Activated naive CD8-positive, alpha-beta T cell treated with anti-CD3 and anti-CD28 coated beads for 36 hours (primary cell): ENCODE results near the gene MLLT1. TPM values are rescaled to one million over a fixed set of nuclear protein-coding genes. Genes with fewer than 3 reads are reported as not detected.

Source experiments
- DNase-seq: peaks from one replicate; pipeline ENCODE4 v3.0.0; 2021
- H3K27ac Mint-ChIP-seq: one replicate; pipeline ENCODE4 v1.8.0; 2022; ENCODE audit warnings: mild to moderate bottlenecking, moderate library complexity, mixed read lengths
- H3K27me3 Mint-ChIP-seq: one replicate; pipeline ENCODE4 v1.8.0; 2022; ENCODE audit warnings: mild to moderate bottlenecking, mixed read lengths
- H3K36me3 Mint-ChIP-seq: one replicate; pipeline ENCODE4 v1.8.0; 2021; ENCODE audit warnings: mild to moderate bottlenecking, mixed read lengths
- H3K4me1 Mint-ChIP-seq: one replicate; pipeline ENCODE4 v1.8.0; 2021; ENCODE audit warnings: mixed read lengths
- H3K4me3 Mint-ChIP-seq: one replicate; pipeline ENCODE4 v1.8.0; 2022; ENCODE audit warnings: mild to moderate bottlenecking, moderate library complexity, mixed read lengths
- H3K9me3 Mint-ChIP-seq: one replicate; pipeline ENCODE4 v1.8.0; 2022; ENCODE audit warnings: mixed read lengths
- total RNA-seq, 2 experiments: library from RNA; stranded (reverse); gene quantifications; one replicate each; pipeline ENCODE4 v1.2.3, GENCODE V29; 2021

MLLT1 gene
- total RNA-seq, 2 experiments from 2014 or later = 55.2 to 56.8 TPM

- Mint-ChIP-seq H3K36me3 (peaks cover 40% of the 10 kb centered on the region), H3K9me3 (no peaks in the 10 kb centered on the region), H3K27ac (no peak overlapping the region), H3K4me1 (peaks cover 38% of the 10 kb centered on the region), H3K27me3 (no peaks in the 10 kb centered on the region), H3K4me3 (no peak overlapping the region)
- DNase-seq = no peak
Observed at GRCh38 chr19:6250909-6251308, 28.9 kb downstream of the MLLT1 start.

DNA sequence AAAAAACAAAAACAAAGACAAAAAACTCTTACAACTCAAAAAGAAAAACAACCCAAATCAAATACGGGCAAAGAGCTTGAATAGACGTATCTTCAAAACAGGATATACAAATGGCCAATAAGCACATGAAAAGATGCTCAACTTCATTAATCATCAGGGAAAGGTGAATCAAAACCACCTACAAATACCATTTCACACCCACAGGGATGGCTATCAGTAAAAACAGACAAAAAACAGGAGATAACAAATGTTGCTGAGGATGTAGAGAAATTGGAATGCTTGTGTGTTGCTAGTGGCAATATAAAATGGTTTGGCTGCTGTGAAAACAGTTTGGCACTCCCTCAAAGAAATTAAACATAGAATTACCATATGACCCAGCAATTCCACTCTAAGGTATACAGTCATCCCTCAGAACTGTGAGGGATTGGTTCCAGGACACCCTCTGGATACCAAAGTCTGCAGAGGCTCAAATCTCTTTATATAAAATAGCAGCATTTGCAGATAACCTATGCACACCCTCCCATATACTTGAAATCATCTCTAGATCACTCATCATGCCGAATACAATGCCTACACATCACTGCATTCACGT, 29.7 kb downstream of the MLLT1 start:
- Mint-ChIP-seq H3K36me3 (peaks cover 43% of the 10 kb centered on the region), H3K27ac (peak overlapping the region; percentile 11), H3K9me3 (peaks cover 1% of the 10 kb centered on the region), H3K27me3 (no peaks in the 10 kb centered on the region), H3K4me1 (peaks cover 38% of the 10 kb centered on the region), H3K4me3 (no peak overlapping the region)
- DNase-seq = no peak

GRCh38 chr19:6249296-6249695, 30.5 kb downstream of the MLLT1 start:
- Mint-ChIP-seq H3K27ac (no peak overlapping the region), H3K4me3 (no peak overlapping the region), H3K36me3 (peaks cover 41% of the 10 kb centered on the region), H3K27me3 (no peaks in the 10 kb centered on the region), H3K9me3 (peaks cover 1% of the 10 kb centered on the region), H3K4me1 (peaks cover 39% of the 10 kb centered on the region)
- DNase-seq = no peak

DNA sequence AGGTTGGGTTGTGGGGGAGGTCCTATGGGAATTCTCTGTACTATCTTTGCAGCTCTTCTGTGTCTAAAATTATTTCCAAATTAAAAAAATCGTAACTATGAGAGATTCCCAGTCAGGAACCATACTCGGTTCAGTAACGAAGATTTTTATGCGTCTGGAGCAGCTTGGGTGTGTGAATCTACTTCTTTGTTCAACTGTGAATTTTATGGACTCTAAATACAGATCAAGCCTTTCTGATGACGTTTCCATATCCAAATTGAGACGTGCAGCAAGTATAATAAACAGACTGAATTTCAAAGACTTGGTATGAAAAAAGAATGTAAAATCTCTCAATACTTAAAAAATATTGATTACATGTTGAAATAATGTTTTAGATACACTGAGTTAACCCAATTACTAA, 30.9 kb downstream of the MLLT1 start:
- peaks cover 41% of the 10 kb centered on the region for H3K4me1 Mint-ChIP-seq
- peaks cover 1% of the 10 kb centered on the region for H3K9me3 Mint-ChIP-seq
- no peak overlapping the region for H3K4me3 Mint-ChIP-seq
- DNase-seq = no peak
- H3K27me3 Mint-ChIP-seq = no peaks in the 10 kb centered on the region
- H3K36me3 Mint-ChIP-seq = peaks cover 44% of the 10 kb centered on the region
- no peak overlapping the region for H3K27ac Mint-ChIP-seq

- H3K9me3 Mint-ChIP-seq = peaks cover 1% of the 10 kb centered on the region
- H3K4me1 Mint-ChIP-seq = peaks cover 43% of the 10 kb centered on the region
- no peak for DNase-seq
- no peaks in the 10 kb centered on the region for H3K27me3 Mint-ChIP-seq
- H3K36me3 Mint-ChIP-seq = peaks cover 48% of the 10 kb centered on the region
- H3K4me3 Mint-ChIP-seq = no peak overlapping the region
- no peak overlapping the region for H3K27ac Mint-ChIP-seq
Observed at GRCh38 chr19:6248341-6248740, 31.4 kb downstream of the MLLT1 start.

- Mint-ChIP-seq H3K27me3 (no peaks in the 10 kb centered on the region), H3K27ac (no peak overlapping the region), H3K4me1 (peaks cover 46% of the 10 kb centered on the region), H3K9me3 (peaks cover 1% of the 10 kb centered on the region), H3K4me3 (no peak overlapping the region), H3K36me3 (peaks cover 48% of the 10 kb centered on the region)
- no peak for DNase-seq
Observed at GRCh38 chr19:6247007-6247288, 32.8 kb downstream of the MLLT1 start.

DNA sequence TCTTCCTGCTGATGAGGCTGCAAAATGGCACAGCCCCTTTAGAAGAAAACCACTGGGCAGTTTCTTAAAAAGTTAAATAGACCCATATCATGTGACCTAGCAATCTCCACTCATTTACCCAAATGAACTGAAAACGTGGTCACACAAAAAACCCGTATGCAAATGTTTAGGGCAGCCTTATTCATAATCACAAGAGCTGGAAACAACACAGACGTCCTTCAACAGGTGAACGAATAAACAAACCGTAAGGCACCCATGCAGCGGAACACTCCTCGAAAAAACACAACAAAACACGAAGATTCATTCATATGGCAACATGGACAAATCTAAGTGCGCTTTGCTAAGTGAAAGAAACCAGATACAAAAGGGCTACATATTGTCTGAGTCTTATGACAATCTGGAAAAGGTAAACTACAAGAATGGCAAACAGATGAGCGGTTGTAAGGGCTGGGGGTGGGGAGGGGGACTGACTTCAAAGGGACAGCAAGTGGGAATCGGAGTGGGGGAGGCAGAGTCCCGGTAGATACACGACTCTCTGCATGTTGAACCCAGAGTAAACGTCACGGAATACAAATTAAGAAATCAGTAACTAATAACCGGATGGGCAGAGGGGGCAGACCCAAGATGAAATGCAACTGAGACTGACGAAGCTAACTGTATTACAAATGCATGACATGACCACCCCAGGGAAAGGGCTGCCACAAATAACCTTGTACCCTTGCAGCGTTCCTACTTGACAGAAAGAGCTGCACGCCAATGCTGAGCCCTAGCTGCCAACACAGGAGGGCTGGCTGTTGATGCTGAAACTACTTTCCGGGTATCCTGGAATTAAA, 33.4 kb downstream of the MLLT1 start:
- no peak overlapping the region for H3K4me3 Mint-ChIP-seq
- H3K4me1 Mint-ChIP-seq = peaks cover 46% of the 10 kb centered on the region
- peaks cover 48% of the 10 kb centered on the region for H3K36me3 Mint-ChIP-seq
- no peak overlapping the region for H3K27ac Mint-ChIP-seq
- H3K9me3 Mint-ChIP-seq = peaks cover 1% of the 10 kb centered on the region
- H3K27me3 Mint-ChIP-seq = no peaks in the 10 kb centered on the region
- no peak for DNase-seq

- DNase-seq = no peak
- Mint-ChIP-seq H3K27me3 (no peaks in the 10 kb centered on the region), H3K36me3 (peaks cover 32% of the 10 kb centered on the region), H3K4me1 (peaks cover 44% of the 10 kb centered on the region), H3K4me3 (no peak overlapping the region), H3K9me3 (peaks cover 1% of the 10 kb centered on the region), H3K27ac (no peak overlapping the region)
Observed at GRCh38 chr19:6242677-6243076, 37.1 kb downstream of the MLLT1 start.

DNA sequence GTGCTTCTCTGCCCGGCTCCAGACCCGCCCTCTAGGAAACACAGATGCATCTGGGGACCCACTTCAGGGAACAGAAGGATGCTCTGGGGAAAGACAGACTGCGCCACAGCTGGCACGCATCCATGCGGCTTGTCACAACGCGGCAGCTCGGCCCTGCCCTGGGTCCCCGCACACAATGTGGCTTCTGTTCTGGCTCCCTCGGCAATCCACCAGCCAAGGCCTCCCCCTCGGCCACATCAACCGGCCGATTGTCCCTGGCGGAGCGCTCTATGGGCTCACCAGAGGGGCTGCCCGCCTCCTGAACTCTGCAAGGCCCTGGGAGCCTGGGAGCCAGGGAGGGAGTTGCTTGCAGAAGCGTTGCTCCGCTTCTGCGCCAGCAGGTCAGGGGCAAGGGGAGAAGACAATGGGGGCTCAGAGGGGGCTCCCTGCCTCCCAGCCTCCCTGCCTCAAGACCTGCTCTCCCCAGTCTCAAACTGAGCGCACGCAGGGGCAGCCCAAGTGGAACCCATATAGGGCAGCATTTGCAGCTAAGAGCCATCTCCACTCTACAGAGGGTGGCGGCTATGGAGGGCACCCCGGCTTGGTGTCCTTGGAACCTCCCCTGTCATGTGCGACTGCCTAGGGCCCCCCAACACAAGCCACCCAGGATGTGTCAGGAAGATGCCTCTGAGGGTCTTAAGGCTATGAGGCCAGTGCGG, 37.9 kb downstream of the MLLT1 start:
- Mint-ChIP-seq H3K27ac (no peak overlapping the region), H3K4me1 (peaks cover 40% of the 10 kb centered on the region), H3K36me3 (peaks cover 24% of the 10 kb centered on the region), H3K27me3 (no peaks in the 10 kb centered on the region), H3K4me3 (no peak overlapping the region), H3K9me3 (peaks cover 1% of the 10 kb centered on the region)
- no peak for DNase-seq

DNA sequence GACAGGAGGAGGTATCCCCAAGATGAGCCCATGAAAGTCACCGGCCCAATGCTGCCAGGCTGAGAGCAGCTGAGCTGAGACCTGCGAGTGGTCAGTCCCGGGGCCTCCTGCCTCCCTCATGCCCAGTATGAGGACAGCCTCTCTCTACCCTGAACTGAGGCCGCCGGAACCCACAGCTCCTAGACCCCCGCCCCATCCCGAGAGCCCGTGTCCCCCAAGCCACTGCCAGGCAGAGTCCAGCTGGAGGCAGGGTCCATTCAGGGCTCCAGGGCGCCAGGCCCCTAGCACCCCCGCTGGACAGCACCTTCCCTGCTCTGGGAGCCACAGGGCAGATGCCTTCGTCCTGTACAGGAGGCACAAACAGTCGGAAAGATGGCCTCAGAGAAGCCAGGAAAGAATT, 38.7 kb downstream of the MLLT1 start:
- H3K36me3 Mint-ChIP-seq = peaks cover 17% of the 10 kb centered on the region
- H3K4me1 Mint-ChIP-seq = peaks cover 37% of the 10 kb centered on the region

DNA sequence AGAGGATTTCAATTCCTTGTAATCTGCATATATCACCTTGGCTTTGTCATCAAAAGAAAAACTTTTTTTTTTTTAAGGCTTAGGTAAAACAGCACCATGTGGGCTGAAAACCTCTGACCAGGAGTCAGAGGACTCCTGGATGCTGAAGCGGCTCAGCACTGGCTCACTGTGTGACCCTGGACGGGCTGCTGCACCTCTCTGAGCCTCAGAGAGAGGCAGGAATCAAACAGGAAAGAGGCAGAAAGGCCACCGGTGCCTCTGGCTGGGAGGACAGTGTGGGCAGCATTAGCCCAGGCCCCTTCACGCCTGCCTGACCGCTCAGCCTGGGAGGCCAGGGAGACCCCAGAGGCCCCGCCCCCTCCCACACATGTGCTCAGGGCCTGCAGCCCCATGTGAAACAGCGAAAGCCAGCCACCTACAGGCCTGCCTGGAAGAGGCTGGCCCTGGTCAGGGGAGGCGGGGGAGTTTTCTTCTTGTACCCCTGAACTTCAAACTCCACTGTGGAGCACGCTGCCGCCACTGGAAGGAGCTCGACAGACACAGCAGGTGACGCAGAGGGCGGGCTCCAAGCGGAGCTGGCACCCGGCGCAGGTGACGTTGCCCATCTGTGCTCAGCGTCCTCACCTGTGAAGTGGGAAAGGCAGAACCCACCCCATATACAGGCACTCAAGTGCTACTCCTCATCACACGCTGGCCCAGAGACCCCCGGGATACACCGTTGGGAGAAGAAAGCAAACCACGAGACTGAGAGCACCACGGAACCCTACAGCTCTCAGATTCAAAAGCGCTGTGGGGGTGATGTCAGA, 39.7 kb downstream of the MLLT1 start:
- peaks cover 41% of the 10 kb centered on the region for H3K4me1 Mint-ChIP-seq
- no peaks in the 10 kb centered on the region for H3K9me3 Mint-ChIP-seq
- H3K27me3 Mint-ChIP-seq = no peaks in the 10 kb centered on the region
- DNase-seq = no peak
- H3K36me3 Mint-ChIP-seq = peaks cover 12% of the 10 kb centered on the region
- no peak overlapping the region for H3K27ac Mint-ChIP-seq
- no peak overlapping the region for H3K4me3 Mint-ChIP-seq

More for the DNA sequence above, 38.7 kb downstream of the MLLT1 start:
- no peak overlapping the region for H3K4me3 Mint-ChIP-seq
- H3K27me3 Mint-ChIP-seq = no peaks in the 10 kb centered on the region
- no peak overlapping the region for H3K27ac Mint-ChIP-seq
- no peak for DNase-seq
- peaks cover 1% of the 10 kb centered on the region for H3K9me3 Mint-ChIP-seq

DNA sequence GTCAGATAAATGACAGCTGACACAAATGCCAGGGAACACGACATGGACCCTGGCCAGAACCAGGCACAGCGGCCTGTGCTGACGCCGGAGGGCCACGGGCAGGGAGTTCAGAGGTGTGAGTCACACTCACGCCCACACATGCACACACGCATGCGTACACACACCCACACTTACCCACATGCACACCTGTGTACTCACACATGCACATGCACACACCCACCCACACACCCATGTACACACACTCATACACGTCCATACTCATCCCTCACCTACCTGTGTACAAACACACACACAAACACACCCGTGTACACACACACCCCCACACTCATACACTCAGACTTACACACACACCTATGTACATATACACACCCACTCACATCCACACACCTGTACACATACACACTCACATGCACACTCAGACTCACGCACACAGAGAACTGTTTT, 40.4 kb downstream of the MLLT1 start:
- H3K4me3 Mint-ChIP-seq = no peak overlapping the region
- no peak for DNase-seq
- no peaks in the 10 kb centered on the region for H3K27me3 Mint-ChIP-seq
- peaks cover 9% of the 10 kb centered on the region for H3K36me3 Mint-ChIP-seq
- H3K9me3 Mint-ChIP-seq = no peaks in the 10 kb centered on the region
- H3K4me1 Mint-ChIP-seq = peaks cover 43% of the 10 kb centered on the region
- H3K27ac Mint-ChIP-seq = no peak overlapping the region

DNA sequence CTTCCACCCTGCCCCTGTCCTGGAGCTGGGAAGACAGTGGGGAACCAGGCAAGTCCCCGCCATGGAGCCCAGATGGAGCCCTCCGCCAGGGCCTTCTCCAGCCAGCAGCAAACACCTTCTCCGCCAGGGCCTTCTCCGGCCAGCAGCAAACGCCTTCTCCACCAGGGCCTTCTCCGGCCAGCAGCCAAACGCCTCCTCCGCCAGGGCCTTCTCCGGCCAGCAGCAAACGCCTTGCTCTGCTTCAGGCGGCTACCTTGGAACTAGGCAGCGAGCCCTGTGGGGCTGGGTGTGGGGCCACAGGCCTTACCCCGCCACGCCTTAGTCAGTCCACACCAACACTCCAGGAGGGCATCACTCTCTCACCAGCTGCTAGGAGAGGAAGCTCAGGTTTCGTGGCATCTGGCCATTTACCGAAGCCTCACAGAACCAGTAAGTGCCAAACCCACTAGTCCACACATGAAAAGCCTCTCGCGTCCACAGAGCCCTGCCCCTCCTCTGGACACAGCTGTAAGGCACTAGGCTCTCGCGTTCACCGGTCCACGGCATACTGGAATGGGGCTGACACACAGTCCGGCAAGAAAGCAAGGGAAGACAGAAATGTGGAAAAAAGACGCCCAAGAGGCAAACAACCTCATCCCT, 41.0 kb downstream of the MLLT1 start:
- Mint-ChIP-seq H3K9me3 (no peaks in the 10 kb centered on the region), H3K36me3 (peaks cover 4% of the 10 kb centered on the region), H3K4me3 (no peak overlapping the region), H3K4me1 (peaks cover 40% of the 10 kb centered on the region), H3K27me3 (no peaks in the 10 kb centered on the region), H3K27ac (peak overlapping the region; percentile 39)
- no peak for DNase-seq

GRCh38 chr19:6238256-6238642, 41.5 kb downstream of the MLLT1 start:
- H3K4me3 Mint-ChIP-seq = no peak overlapping the region
- peak overlapping the region; percentile 6 for H3K27ac Mint-ChIP-seq

More at GRCh38 chr19:6238256-6238642, 41.5 kb downstream of the MLLT1 start:
- no peak for DNase-seq
- Mint-ChIP-seq H3K27me3 (no peaks in the 10 kb centered on the region), H3K36me3 (no peaks in the 10 kb centered on the region), H3K4me1 (peaks cover 38% of the 10 kb centered on the region), H3K9me3 (no peaks in the 10 kb centered on the region)
